ENCODE data around the gene MAPK14.
A peak's percentile ranks its signal among the peaks of the same experiment; 100 is the strongest.

Gene MAPK14

DNA sequence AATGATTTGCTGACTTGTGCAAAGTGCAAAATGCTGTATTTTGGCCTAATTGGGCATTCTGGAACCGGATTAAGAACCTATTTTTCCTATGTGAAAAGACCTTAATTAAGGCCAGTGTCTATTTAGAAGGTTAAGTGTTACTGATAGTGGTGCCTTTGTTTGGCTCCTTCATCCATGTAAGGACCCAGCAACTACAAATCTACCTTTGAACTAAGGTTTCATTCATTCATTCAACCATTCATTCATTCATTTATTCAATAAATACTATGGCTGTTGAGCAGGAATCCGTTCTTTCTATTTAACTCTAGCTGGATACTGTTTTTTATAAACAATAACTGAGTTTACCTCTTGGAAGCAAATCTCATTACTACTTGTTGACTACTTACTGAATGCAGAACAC is 33.6 kb downstream of the MAPK14 start:
- H3K36me3 Mint-ChIP-seq (ENCODE audit: low read depth), result peaks cover 41% of the 10 kb centered on the region
- H3K9me3 Mint-ChIP-seq, result no peaks in the 10 kb centered on the region
- H3K27ac Mint-ChIP-seq, result no peak overlapping the region
- H3K27me3 Mint-ChIP-seq (ENCODE audit: low read depth, poor library complexity), result no peaks in the 10 kb centered on the region
- no peak overlapping the region for H3K4me3 Mint-ChIP-seq
- TF ChIP-seq CTCF (IDR thresholded peaks at IDR 0.05), result no peak
- DNase-seq, result no peak
- H3K4me1 Mint-ChIP-seq, result peaks cover 15% of the 10 kb centered on the region

DNA sequence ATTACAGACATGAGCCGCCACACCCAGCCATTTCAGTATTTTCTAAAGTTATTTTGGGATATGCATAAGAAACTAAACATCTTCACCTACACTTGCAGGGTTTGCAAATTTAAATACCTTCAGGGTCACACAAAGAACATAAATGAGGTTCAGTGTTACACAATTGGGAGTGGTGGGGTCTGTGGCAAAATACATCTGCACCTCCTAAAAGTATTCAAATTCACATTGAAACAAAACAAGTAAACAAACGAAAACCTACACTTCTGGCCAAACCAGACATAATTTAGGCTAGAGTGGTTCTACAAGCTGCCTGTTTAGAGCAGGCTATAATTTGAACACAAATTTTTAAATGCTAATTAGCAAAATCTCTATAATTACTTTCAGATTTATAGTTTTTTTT is 34.6 kb downstream of the MAPK14 start:
- H3K27me3 Mint-ChIP-seq (ENCODE audit: low read depth, poor library complexity), result no peaks in the 10 kb centered on the region
- H3K4me3 Mint-ChIP-seq, result no peak overlapping the region
- H3K9me3 Mint-ChIP-seq, result no peaks in the 10 kb centered on the region
- H3K4me1 Mint-ChIP-seq, result peaks cover 15% of the 10 kb centered on the region
- DNase-seq, result no peak
- H3K27ac Mint-ChIP-seq, result no peak overlapping the region
- TF ChIP-seq CTCF (IDR thresholded peaks at IDR 0.05), result no peak
- peaks cover 41% of the 10 kb centered on the region for H3K36me3 Mint-ChIP-seq (ENCODE audit: low read depth)

DNA sequence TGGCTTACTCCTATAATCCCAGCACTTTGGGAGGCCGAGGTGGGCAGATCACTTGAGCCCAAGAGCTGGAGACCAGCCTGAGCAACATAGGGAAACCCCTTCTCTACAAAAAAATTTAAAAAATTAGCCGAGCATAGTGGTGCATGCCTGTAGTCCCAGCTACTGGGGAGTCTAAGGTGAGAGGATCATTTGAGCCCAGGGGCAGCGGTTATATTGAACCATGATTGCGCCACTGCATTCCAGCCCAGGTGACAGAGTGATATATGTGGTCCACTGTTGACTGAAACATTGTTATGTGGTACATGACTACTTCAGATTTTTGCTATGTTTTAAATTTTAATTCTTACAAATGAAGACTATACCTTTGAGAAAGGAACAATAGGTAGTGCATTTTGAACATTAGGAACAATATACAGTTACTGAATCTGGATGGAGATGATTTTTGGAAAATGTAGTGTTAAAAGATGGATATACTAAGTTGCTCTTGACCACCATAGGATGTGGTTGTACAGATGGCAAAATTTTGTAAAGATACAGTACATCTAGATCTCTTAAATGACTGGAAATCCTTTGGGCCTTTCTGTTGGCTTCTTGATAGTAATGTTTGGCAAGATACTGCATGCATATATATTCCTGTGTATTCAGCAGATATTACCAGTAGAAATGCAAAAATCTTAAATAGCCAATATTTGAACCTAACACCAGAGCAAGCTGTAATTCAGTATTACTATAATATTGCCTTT is 35.9 kb downstream of the MAPK14 start:
- DNase-seq, result no peak
- no peaks in the 10 kb centered on the region for H3K9me3 Mint-ChIP-seq
- peaks cover 31% of the 10 kb centered on the region for H3K36me3 Mint-ChIP-seq (ENCODE audit: low read depth)
- no peak for TF ChIP-seq CTCF (IDR thresholded peaks at IDR 0.05)
- no peaks in the 10 kb centered on the region for H3K27me3 Mint-ChIP-seq (ENCODE audit: low read depth, poor library complexity)
- no peak overlapping the region for H3K27ac Mint-ChIP-seq
- H3K4me3 Mint-ChIP-seq, result no peak overlapping the region
- peaks cover 15% of the 10 kb centered on the region for H3K4me1 Mint-ChIP-seq

- peaks cover 15% of the 10 kb centered on the region for H3K4me1 Mint-ChIP-seq
- no peak for DNase-seq
- no peak overlapping the region for H3K4me3 Mint-ChIP-seq
- no peak for TF ChIP-seq CTCF (IDR thresholded peaks at IDR 0.05)
- H3K9me3 Mint-ChIP-seq, result no peaks in the 10 kb centered on the region
- no peaks in the 10 kb centered on the region for H3K27me3 Mint-ChIP-seq (ENCODE audit: low read depth, poor library complexity)
- H3K36me3 Mint-ChIP-seq (ENCODE audit: low read depth), result peaks cover 22% of the 10 kb centered on the region
- peak overlapping the region; percentile 55 for H3K27ac Mint-ChIP-seq
These were observed 37.3 kb downstream of the MAPK14 start for GRCh38 chr6:36064770-36065396.

DNA sequence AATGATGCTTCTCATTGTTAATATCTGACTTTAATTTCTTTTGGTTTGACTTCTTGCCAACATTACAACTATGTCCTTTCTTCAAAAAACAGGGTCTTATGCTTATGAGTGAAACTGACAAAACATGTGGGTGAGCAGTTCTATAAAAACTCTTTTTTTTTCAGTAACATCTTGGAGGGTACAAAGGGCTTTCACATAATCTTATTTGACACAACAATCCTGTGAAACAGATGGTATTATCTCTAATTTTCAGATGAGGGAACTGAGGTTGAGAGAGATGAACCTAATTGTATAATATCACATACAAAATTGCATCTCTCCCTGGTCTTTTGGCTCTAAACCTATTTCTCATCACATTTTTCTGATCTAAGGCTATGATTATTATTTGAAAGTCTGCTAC is 38.3 kb downstream of the MAPK14 start:
- Mint-ChIP-seq H3K4me3 (no peak overlapping the region), H3K4me1 (peaks cover 15% of the 10 kb centered on the region), H3K27me3 (ENCODE audit: low read depth, poor library complexity) (no peaks in the 10 kb centered on the region), H3K27ac (no peak overlapping the region), H3K36me3 (ENCODE audit: low read depth) (peaks cover 12% of the 10 kb centered on the region), H3K9me3 (no peaks in the 10 kb centered on the region)
- no peak for DNase-seq
- TF ChIP-seq CTCF (IDR thresholded peaks at IDR 0.05), result no peak

- Mint-ChIP-seq H3K27ac (no peak overlapping the region), H3K27me3 (ENCODE audit: low read depth, poor library complexity) (no peaks in the 10 kb centered on the region), H3K4me3 (no peak overlapping the region), H3K9me3 (no peaks in the 10 kb centered on the region), H3K4me1 (peaks cover 15% of the 10 kb centered on the region), H3K36me3 (ENCODE audit: low read depth) (peaks cover 5% of the 10 kb centered on the region)
- no peak for DNase-seq
- no peak for TF ChIP-seq CTCF (IDR thresholded peaks at IDR 0.05)
These were observed 39.2 kb downstream of the MAPK14 start for GRCh38 chr6:36066817-36067216.

Measured in nephron progenitor cell (in vitro differentiated cells).